GM12872 (cell line): ENCODE data around the gene DNAJC1.

Experiments used
- CTCF ChIP-seq: IDR thresholded peaks from 3 replicates; pipeline ENCODE4 v1.5.1; 2011; ENCODE audit warnings: low read depth, mild to moderate bottlenecking, low read length, moderate library complexity; ENCODE audit not compliant: insufficient read depth

The DNAJC1 gene

GRCh38 chr10:22030421-22030820, 26.9 kb upstream of the DNAJC1 start:
- no peak for TF ChIP-seq CTCF

- no peak for TF ChIP-seq CTCF
These were observed 26.1 kb upstream of the DNAJC1 start for GRCh38 chr10:22029445-22030236.

- TF ChIP-seq CTCF, result no peak
These were observed 24.1 kb upstream of the DNAJC1 start for GRCh38 chr10:22027364-22028238.

- no peak for TF ChIP-seq CTCF
These were observed 22.8 kb upstream of the DNAJC1 start for GRCh38 chr10:22026287-22026686.

GRCh38 chr10:22023508-22023907, 20.0 kb upstream of the DNAJC1 start:
- TF ChIP-seq CTCF, result no peak

GRCh38 chr10:22022257-22023032, 18.9 kb upstream of the DNAJC1 start:
- TF ChIP-seq CTCF, result no peak
